22Rv1 (cell line): ENCODE measurements around the gene WNT4.

Experiments
- CTCF ChIP-seq: fragments of 450-650 bp; IDR thresholded peaks from 2 replicates; pipeline ENCODE4 v1.5.1; 2017; ENCODE audit warnings: mild to moderate bottlenecking
- ZFX ChIP-seq: fragments of 450-650 bp; IDR thresholded peaks from 2 replicates; pipeline ENCODE4 v1.6.1; 2017; ENCODE audit warnings: antibody characterized with exemption, borderline replicate concordance

GRCh38 chr1:22131875-22132486 lies 10.9 kb downstream of the WNT4 start:
- TF ChIP-seq CTCF (peak; percentile 92), ZFX (no peak)
